GM18511 (cell line): ENCODE measurements around the gene MUC2.

Experiments
- ATAC-seq: cut with Tn5 transposase; IDR thresholded peaks from one replicate; pipeline ENCODE4 v1.9.1; 2021; ENCODE audit warnings: mild to moderate bottlenecking, moderate library complexity; ENCODE audit not compliant: unreplicated experiment

Gene MUC2

DNA sequence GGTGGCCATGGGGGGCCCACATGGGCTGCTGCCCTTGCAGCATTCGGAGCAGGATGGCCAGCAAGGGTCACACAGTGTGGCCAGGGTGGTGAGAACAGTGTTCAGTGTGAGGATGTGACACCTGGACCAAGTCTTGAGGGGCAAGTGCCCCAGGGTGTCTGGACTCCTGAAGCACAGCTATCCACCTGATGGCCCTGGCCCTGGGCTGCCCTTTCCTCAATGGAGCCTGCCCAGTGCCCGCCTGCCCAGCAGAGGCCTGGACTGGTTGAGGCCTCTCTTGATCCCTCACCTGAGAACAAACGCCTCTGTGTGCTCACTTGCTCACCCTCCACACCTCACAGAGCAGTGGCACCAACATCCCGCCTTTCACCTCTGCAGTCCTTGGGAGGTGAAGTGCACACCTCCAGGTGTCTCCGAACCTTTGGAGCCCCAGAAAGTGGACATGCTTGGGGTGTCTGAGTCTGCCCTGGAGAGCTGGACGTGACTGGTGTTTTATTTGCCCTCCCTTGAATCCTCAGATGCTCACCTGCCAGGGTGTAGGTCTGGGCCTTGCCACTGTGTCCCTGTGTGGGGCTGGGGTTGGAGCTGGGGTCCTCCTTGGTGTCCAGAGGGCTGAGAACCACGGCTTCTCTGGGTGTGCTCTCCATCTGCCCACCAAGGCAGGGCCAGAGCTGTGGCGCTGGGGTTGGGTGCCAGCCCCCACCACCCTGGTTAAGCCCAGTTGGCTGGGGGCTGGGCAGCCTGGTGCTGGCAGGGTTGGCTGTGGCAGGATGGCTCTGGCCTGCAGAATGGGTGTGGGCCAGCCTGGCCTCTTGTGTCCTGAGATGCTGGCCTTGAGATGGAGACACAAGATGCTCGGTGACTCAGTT is 3.8 kb upstream of the MUC2 start:
- no peak for ATAC-seq

GRCh38 chr11:1071571-1072115 is 3.0 kb upstream of the MUC2 start:
- ATAC-seq, result no peak

DNA sequence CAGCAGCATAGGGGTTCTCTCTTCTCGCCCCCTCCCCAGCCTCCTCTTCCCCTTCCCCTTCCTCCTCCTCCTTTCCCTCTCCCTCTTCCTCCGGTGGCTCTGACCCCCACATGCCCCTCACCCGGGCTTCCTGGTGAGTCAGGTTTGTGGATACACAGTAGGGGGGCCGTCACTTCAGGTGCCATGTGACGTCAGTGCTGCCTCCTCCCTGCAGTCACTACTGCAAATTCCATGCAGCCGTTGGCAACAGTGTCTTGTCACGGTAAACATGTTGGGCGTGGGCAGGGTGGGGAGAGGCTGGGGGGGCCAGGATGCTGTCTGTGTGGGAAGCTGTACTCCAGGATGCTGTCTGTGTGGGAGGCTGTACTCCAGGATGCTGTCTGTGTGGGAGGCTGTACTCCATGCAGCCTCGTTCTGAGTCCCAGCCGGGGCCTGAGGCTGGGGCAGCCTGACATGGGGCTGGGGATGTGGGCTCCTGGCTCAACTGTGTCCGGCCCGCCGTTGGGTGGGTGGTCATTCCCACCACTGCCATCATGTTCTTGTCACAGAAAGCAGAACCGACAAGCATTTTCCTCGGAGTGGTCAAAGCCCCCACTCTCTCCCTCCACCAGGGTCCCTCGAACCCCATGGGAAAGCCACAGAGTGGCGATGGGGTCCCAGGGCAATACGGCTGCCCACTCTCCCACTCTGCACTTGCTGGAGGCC is 2.4 kb upstream of the MUC2 start:
- no peak for ATAC-seq

- ATAC-seq, result no peak
Measured at GRCh38 chr11:1072821-1073231, 1.8 kb upstream of the MUC2 start.

DNA sequence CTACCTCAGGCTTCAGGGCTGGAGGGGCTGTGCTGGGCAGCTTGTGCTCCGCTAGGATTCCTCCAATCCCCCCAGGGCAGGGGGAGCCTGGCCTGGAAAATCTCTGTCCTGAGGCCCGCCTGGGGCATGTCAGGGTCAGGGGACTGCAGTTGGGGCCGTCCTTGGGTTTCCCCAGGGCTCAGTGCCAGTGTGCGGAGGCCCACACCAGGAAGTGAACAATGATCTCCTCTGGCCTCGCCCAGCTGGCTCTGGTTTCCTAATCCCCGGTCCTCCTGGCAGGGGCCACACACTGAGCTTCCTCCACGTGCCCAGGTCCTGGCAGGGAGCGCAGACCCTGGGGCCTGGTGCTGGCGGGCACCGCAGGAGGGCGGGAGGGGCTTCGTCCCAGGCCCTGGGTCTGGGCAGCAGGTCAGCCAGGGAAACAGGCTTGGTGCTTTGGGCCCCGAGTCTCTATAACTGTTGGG is 1.4 kb upstream of the MUC2 start:
- no peak for ATAC-seq

DNA sequence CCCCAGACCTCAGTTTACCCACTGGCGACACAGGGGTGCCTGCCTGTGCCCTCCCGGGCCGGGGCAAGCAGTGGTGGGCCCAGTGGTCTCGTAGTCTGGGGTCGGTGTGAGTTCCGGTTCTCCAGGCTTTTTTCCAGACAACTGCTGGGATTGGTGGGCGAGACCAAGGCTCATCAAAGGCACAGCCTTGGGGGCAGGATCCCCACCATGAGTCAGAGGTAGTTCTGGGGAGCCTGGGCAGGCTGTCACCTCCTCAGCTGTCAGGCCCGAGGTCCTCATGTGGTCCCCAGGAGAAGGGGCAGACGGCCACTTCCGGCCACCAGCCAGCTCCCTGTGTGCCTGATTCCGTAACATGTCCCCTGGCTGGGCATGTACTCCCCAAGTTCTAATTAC is 827 bp upstream of the MUC2 start:
- no peak for ATAC-seq

- ATAC-seq, result no peak
Measured at GRCh38 chr11:1075341-1075911, 752 bp downstream of the MUC2 start.

- no peak for ATAC-seq
Measured at GRCh38 chr11:1076061-1076665, 1.5 kb downstream of the MUC2 start.

- ATAC-seq, result no peak
Measured at GRCh38 chr11:1077033-1077416, 2.4 kb downstream of the MUC2 start.

GRCh38 chr11:1077417-1078119 is 2.9 kb downstream of the MUC2 start:
- ATAC-seq, result no peak

GRCh38 chr11:1078191-1078601 is 3.5 kb downstream of the MUC2 start:
- ATAC-seq, result no peak

DNA sequence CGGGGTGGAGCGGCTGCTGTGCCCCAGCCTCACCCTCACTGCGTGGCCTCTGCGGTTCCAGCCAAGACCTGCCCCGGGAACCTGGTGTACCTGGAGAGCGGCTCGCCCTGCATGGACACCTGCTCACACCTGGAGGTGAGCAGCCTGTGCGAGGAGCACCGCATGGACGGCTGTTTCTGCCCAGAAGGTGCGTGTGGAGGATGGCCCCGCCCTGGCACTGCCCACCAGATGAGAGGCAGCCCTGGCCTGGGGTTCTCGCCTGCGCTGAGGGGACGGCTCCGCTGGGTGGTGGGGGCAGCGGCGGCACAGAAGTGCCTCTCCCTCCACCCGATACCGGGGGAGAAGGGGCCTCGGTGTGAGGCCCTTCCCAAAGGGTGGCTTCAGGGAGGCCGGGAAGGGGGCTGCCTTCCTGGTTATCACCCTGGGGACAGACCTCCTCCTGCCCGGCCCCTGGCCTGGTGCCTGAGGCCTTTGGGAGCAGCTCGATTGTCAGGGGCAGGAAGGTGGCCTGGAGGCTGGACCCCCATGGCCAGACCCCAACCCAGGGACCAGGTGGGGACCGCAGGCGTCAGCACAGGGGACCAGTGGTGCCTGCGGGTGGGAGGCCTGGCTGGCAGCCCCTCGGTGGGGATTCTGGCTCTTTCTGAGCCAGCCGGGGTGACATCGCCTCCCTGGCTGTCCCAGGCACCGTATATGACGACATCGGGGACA is 7.1 kb downstream of the MUC2 start:
- ATAC-seq, result no peak

GRCh38 chr11:1082346-1082727 is 7.7 kb downstream of the MUC2 start:
- no peak for ATAC-seq

GRCh38 chr11:1082728-1083620 is 8.3 kb downstream of the MUC2 start:
- ATAC-seq, result no peak

DNA sequence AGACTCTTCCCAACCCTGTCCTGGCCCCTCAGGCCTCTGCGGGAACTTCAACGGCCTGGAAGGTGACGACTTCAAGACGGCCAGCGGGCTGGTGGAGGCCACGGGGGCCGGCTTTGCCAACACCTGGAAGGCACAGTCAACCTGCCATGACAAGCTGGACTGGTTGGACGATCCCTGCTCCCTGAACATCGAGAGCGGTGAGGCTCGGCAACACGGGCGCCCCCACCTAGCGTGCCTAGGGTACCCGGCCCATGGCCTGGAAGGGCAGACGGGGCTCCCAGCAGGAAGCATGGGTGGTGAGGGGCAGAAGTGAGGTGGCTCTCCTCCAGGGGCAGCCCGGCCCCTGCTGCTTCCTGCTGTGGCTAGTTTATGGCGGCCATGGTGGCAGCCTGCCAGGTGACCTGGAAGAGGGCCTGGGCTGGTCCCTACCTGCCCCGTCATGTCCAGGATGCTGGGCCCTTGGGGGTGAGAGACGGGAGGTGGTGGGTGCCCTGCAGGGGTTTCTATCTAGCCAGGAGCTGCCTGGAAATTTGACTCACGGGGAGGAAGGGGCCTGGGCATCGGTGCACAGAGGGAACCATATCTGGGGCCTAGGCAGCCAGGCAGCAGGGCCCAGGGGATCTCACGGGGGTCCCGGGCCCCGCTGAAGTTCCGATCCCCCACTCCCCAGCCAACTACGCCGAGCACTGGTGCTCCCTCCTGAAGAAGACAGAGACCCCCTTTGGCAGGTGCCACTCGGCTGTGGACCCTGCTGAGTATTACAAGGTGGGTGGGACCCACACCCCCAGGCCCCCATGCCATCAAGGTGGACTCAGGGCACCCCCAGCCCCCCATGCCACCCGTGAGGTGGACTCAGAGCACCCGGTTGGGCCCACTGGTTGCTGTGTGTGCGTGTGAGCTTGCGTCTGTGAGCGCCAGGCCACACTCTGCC is 9.2 kb downstream of the MUC2 start:
- ATAC-seq, result no peak

DNA sequence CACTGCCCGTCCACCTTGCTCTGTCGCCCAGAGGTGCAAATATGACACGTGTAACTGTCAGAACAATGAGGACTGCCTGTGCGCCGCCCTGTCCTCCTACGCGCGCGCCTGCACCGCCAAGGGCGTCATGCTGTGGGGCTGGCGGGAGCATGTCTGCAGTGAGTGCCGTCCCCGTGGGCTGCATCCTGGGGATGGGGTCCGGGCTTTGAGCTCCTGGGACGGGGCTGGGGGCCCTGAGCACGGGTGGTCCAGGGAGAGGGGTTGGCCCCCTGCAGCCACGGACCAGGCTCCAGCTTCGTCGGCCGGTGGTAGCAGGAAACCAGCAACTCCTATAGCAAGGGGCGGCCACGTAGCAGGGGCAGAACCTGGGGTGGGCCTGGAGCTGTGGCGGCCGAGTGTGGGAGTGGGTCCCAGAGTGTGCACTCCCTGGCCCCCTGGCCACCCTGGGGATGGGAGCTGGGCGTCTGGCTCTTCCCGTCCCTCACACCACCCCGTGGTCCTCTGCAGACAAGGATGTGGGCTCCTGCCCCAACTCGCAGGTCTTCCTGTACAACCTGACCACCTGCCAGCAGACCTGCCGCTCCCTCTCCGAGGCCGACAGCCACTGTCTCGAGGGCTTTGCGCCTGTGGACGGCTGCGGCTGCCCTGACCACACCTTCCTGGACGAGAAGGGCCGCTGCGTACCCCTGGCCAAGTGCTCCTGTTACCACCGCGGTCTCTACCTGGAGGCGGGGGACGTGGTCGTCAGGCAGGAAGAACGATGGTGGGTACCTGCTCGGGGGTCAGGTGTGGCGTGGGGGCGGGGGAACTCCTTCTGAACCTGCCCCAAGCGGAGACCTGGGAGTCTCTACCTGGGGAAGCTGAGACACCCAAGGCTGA is 10.1 kb downstream of the MUC2 start:
- ATAC-seq, result no peak
